NCI-H2081 (cell line): ENCODE results near the gene LRWD1.
"Not testable (repeated sequence)": the region's sequence is repeated elsewhere in the genome, so short reads cannot be mapped to it uniquely, and the experiment has no call there.

Experiments
- DNase-seq, 2 experiments: peaks; one replicate each; lab custom pipeline; 2025; lab: John Stamatoyannopoulos, UW

Gene LRWD1

GRCh38 chr7:102496861-102497260 lies 32.1 kb downstream of the LRWD1 start:
- DNase-seq = not testable (repeated sequence)

DNA sequence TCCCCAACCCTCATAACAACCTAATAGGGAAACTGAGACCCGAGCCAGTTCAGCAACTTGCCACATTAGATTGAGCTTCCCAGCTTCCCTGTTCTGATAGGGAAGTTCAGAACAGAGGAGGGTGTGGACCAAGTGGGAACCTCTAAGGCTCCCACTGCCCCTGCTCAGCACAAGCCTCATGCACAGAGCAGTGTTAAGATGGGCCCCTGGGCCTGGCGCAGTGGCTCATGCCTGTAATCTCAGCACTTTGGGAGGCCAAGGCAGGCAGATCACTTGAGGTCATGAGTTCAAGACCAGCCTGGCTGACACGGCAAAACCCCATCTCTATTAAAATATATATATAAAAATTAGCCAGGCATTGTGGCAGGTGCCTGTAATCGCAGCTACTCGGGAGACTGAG lies 32.5 kb downstream of the LRWD1 start:
- not testable (repeated sequence) for DNase-seq

- not testable (repeated sequence) for DNase-seq
Measured at GRCh38 chr7:102498321-102498720, 33.5 kb downstream of the LRWD1 start.

- DNase-seq = not testable (repeated sequence)
Measured at GRCh38 chr7:102503141-102503540, 38.4 kb downstream of the LRWD1 start.

DNA sequence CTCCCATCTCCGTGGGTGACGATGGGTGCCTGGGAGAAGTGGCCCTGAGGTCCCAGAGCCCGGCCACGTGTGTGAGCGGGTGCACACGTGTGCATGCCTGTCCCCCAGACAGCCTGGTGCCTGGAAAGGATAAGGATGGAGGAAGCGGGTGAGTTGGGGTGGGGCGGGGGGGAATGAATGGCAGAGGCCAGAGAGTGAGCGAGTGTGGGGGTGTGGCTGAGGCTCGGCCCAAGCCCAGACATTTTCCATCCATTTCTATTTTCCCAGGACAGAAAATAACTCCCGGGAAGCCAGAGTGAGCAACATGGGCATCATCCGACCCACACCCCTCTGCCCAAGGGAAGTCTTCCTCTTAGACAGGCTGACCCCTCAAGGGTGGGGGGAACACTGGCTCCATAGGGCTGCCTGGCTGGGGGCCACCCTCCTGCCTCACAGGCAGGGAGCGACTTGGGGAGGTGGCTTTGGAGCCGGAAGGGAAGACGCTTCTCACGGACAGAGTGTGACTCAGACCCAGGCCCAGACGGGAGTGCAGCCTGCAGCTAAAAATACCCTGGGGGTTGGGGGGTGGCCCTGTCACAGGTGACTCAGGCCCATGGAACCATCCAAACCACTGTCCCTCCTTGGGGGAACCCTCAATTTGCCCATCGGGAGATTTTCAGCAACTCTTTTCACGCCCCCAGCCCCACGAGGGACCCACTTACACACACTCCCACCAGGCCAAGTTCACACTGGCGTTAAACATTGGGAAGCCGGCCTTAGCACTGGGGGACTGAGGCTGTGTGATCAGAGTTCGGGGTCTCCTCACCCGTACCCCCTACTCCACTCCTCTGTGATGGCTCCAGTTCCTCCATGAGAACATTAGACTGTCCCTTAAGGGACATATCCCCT lies 40.8 kb downstream of the LRWD1 start:
- not testable (repeated sequence) for DNase-seq

DNA sequence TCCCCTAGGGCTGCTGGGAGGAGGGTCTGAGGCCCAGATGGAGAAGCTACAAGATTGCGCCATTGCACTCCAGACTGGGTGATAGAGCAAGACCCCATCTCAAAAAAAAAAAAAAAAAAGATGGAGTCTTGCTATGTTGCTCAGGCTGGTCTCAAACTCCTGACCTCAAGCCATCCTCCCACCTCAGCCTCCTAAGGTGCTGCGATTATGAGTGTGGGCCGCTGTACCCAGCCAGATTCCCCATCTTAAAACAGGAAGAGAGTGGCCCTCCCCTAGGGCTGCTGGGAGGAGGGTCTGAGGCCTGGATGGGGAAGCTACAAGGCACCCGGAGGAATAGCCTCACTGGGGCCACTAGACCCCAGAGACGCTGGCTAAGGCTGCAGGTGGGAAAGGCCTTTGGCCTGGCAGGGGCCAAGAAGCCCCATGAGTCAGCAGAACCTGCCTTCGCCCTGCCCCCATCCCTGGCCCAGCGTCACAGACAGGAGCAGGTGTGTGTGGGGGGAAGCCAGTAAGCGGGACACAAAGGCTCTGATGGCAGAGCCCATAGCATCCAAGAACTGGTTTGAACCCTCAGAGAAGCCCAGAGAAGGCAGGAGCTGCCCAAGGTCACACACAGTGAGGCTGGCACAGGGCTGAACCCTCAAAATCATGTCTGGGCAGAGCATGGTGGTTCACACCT lies 42.8 kb downstream of the LRWD1 start:
- DNase-seq = not testable (repeated sequence)

DNA sequence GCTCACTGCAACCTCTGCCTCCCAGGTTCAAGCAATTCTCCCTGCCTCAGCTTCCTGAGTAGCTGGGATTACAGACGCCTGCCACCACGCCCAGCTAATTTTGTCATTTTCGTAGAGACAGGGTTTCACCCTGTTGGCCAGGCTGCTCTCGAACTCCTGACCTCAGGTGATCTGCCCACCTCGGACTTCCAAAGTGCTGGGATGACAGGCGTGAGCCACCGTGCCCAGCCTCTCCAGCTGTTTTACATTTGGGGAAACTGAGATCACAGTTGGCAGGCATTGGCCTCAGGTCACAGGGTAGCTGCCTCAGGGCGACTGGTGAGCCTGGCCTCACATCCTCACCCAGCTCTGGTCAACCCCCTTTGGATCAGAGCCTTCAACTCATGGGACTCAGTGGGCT lies 45.8 kb downstream of the LRWD1 start:
- not testable (repeated sequence) for DNase-seq

GRCh38 chr7:102511860-102512522 lies 47.2 kb downstream of the LRWD1 start:
- DNase-seq = not testable (repeated sequence)

DNA sequence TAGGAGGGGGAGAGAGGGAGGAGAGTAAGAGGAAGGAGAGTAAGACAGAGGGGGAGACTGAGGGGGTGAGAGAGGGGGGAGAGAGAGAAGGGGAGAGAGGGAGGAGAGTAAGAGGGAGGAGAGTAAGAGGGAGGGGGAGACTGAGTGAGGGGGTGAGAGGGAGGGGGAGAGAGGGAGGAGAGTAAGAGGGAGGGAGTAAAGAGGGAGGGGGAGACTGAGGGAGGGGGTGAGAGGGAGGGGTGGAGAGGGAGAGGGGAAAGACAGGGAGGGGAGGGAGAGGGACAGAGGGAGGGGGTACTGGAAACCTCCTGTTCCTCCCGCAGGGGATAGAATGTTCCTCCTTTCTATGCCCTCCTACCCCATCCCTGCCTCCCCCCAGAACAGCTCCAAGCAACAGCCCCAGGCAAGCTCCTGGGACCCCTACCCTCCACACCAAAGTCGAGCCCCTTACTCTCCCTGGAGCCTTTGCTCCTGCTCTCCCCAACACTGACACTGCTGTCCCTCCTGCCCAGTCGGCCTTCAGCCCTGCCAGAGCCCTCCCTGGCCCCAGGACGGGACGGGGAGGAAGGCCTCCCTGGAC lies 47.9 kb downstream of the LRWD1 start:
- not testable (repeated sequence) for DNase-seq

DNA sequence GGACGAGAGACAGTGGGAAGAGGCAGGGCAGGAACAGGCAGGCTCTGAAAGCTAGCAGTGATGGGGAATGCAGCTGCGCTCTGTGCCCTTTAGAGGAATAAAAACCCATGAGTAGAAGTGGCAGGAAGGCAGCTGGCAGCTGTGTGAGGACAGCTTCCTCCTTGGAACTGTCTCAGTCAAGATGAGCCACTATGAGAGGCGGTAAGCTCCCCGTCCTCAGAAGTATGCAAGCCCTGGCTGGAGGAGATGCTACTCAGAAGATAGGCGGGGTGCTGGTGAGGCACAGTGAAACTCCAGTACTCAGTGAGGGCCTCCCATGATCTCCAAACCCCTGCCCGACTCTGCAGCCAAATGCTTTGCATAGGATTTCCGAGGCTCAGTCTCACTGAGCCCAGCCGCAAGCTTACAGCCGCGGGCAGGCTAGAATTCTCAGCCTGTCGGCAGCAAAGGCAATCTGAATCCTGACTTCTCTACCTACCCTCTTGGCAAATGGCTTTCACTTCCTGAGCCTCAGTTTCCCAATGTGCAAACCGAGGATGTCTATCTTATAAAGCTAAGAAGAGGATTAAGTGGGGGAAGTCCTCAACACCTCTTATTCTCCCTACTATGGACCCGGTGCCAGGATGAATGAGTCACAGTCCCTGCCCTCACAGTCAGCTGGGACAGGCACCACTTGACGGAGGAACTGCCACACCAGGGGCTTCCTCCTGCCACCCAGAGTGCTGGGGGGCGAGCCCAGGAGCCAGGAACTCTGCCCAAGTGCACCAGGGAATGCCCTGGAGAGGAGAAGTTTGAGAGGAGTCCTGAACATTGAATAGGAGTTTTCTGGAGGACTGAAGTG lies 50.3 kb downstream of the LRWD1 start:
- DNase-seq = not testable (repeated sequence)

GRCh38 chr7:102515889-102516288 lies 51.1 kb downstream of the LRWD1 start:
- not testable (repeated sequence) for DNase-seq

- not testable (repeated sequence) for DNase-seq
Measured at GRCh38 chr7:102516951-102517350, 52.2 kb downstream of the LRWD1 start.

DNA sequence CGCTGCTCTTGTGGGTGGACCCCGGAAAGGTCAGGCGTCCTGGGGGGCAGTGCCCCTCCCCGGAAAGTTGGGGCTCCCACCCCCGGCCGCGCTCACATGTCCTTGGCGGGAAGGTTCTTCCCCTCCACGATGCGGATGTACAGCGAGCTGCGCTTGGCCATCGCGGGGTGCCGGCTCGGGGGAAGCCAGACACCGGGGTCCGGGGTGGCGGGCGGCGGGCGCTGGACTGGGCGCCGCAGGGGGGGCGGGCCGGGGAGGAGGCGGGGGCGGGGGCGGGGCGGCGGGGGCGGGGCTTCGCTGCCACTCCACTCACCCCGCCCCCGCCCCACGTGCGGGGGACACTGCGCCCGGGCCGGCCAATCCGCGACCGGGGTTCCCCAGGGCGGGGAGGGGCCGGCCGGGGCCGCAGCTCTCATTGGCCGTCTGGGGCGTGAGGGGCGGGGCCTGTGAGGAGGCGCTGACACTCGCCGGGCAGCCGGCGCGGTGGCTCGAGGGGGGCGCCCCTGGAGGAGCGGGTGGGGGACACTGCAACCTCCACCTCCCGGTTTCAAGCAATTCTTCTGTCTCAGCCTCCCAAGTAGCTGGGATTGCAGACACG lies 52.9 kb downstream of the LRWD1 start, which contains the start of gene RASA4B:
Gene RASA4B (minus strand): TSS at position 228 of the 598 bp plus-strand sequence. CDS start 67 bp downstream, at position 161.
- DNase-seq = not testable (repeated sequence)

DNA sequence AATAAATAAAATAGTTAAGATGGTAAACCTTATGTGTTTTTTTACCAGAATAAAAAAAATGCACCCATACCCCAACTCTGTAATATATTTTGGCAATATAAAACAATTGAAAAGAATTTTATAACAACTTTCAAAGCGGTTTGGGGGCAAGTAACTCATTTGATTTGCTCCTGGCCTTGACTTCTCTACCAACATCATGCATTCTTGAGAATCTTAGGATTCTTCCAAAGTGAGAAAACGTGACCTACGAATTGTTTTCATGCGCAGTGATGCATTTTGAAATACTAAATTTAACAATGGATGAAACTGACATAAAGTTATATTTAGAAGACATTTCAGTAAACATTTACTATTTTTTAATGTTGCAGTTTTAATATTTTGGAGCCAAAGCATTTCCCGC lies 56.0 kb downstream of the LRWD1 start:
- not testable (repeated sequence) for DNase-seq
